CD4-positive, alpha-beta T cell treated with Interleukin-21 for 1 hour (primary cell): ENCODE data around the gene TMEM139.

Source experiments
- DNase-seq: peaks from one replicate; pipeline ENCODE4 v3.0.0-alpha.2; 2020

TMEM139 gene

DNA sequence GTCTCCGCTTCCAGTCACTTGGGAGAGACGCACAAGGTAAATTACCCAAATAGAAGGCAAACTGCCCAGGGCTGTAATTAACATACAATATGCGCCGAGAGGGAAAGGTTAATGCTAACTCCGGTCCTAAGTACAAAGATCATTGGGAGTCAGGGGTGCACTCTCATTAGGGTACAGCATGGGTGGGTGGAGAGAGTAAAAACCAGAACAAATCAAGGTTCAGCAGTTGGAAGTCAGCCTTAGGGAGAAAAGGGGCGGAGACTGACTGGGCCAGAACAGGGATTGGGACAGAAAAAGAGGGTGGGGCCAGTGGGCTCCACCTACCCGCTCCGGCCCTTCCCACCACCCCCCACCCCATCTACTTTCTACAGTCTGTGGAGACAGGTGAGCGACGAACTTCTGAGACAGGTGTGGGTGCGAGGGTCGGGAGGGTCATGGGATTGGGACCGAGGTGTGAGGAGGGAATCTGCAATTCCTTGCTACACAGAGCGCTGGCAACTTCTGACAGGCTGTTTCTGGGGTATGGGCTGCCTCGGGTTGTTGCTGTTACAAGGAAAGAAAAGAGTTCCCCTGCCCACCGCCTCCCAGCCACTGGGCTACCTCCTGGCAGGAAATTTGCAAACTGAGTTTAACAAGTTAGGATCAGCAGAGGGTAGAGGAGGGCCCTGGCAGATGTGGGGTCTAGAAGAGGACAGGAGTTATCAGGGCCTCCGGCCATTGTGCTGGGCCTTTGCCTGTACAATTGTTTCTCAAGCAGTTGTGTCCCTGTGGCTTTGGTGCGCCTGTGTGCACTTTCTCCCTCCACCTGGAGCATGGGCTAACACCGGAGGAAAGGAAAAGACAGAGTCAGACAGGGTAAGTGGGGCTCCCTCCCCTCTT lies at the start of gene TMEM139:
Gene TMEM139, plus strand, starts transcription at position 368 of the 879 bp plus-strand sequence. CDS start 1,000 bp downstream, outside the sequence.
- no peak for DNase-seq

- no peak for DNase-seq
Observed at GRCh38 chr7:143235561-143235960, 49.2 kb upstream of the TMEM139 start.

GRCh38 chr7:143236408-143236990 lies 48.3 kb upstream of the TMEM139 start:
- no peak for DNase-seq

DNA sequence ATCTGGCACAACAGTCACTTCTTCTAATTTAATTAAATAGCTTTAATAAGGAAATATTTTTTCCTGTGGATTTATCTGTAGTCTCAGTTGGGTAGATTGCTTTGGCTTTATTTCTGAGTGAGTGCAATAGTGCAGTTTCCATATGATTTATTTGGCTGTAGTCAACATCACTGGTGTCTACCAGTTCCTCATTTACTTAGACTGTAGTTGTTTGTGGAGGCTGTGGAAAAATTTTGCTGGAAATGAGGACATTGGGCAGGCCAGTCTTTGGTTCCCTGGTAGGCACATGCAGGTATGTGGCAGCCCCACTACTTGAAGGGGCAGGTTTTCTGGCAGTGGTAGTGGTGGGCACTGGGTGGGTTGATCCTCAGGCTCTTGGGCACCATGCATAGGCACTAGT lies 47.4 kb upstream of the TMEM139 start:
- no peak for DNase-seq

DNA sequence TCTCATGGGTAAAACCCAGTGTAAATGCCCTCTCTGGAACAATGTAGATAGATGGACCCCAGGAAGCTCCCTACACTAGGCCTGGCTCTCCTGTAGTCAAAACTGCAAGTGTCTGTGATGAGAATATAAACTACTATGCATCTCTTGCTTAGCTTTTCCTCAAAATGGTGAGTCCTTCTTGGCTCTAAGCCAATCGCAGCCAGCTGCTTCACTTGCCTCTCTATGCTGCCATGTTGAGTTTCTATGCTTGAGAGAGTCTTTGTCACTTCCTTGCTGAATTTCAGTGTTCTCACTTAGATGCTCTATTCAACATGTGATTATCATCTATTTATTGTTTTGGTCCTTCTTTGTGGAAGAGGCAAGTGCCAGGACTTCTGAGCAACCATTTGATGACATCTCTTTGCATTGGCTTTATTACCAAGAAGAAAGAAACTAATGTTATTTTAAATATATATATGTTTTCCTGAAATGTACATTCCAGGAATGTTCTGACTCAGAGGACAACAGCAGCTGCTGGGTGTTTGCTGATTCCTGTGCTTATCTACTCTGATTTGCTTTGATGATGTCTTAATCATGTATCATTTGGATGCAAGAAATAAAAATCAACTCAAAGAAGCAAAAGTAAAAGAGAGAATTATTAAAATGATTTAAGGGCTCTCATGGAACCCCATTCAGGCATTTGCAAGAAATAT lies 46.3 kb upstream of the TMEM139 start:
- DNase-seq = no peak

DNA sequence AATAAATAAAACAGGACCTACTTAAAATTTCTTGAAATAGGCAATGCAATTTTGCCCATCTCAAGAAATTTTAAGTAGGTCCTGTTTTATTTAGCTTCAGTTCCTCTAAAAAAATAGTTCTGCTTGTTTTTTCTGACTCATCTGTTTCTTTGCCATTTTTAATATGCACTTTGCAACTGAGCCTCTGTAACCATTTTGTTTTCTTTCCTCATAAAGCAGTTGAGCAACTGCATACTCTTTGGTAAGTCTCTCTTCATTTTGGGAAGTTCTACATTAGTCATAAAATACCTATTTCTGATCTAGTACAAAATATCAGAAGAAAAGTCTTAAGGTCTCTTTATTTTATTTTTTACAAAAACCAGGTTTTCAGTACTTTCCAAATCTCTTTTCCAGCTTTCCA lies 44.9 kb upstream of the TMEM139 start:
- no peak for DNase-seq

DNA sequence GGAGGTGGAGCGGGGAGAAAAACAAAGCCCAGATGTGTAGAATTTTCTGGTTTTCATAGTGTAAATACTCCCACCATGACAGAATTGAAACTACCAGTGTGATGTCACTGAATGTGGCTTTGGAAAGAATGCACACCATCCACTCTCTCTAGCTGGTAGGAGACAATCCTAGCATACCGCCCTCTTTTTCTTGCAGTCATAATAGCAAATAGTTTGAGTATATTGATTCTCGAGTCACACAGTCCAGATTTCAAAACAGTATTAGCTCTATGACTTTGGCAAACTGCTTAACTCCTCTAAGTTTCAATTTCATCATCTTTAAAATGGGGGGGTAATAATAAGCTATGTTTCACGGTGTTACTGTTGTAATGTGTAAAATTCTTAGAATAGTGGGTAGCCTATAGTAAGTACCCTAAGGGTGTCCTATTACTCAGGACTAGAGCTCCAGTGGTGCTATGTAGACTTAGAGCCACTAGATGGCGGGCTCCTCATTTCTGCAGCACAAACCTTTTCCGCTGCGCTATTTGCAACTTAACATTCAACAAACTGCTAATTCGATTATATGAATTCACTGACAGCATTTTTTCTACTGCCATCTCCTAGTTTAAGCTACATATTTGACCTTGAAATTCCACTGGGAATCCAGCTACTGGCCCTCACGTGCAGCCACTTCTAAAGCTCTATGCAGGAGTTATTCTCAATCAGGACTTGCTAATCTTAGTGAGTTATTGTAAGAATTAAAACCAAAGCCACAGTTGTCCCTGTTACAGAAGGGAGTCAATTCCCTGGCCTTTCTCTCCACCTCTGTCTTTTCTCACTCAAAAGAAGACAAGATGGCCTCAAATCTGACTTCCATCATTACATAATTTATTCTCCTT lies 44.2 kb upstream of the TMEM139 start:
- peak; percentile 85 for DNase-seq

- DNase-seq = no peak
Observed at GRCh38 chr7:143242306-143242705, 42.5 kb upstream of the TMEM139 start.

DNA sequence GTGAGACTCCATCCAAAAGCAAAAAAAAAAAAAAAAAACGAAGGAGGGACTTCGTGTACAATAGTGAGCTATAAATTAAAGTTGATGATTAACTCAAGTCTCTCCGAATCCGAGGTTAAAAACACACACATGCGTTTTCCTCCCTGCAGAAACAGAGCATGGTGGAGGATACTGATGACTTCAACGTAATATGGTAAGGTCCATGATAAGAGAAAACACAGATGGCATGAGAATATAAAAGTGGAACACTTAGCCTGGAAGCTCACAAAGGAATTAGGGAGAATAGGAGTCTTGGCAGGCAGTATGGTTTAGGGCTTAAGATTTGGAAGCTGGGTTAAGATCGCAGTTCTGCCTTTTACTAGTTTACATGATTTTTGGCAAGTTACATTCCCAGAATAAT lies 41.6 kb upstream of the TMEM139 start:
- no peak for DNase-seq

- DNase-seq = no peak
Observed at GRCh38 chr7:143243614-143244013, 41.1 kb upstream of the TMEM139 start.

DNA sequence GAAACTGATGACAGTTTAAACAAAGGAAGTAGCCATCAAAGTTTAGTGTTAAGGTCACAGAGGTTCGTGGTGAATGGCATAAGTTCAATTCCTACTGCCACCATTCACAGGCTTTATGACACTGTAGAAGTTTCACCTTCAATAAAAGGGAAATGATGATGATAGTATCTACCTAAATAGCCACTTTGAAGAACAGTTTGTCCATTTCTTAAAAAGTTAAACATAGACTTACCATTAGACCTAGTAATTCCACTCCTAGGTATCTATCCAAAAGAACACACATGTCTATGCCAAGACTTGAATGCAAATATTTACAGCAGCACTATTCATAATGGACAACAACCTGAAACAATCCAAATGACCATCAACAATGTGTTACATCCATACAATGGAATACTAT lies 40.4 kb upstream of the TMEM139 start:
- DNase-seq = no peak

GRCh38 chr7:143245123-143245522 lies 39.6 kb upstream of the TMEM139 start:
- DNase-seq = no peak

DNA sequence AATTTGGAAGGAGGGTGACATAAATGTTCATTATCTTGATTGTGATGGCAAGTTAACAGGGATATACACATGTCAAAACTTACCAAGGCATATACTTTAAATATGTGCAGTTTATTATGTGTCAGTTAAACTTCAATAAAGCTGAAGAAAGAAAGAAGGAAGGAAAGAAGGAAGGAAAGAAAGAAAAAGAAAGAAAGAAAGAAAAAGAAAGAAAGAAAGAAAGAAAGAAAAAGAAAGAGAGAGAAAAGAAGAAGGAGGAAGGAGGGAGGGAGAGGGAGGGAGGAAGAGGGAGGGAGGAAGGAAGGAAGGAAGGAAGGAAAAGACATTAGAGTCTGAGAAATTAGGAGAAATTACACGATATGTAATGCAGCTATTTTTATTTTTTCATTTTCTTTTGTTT lies 37.4 kb upstream of the TMEM139 start:
- no peak for DNase-seq

GRCh38 chr7:143248761-143249354 lies 35.9 kb upstream of the TMEM139 start:
- DNase-seq = no peak

DNA sequence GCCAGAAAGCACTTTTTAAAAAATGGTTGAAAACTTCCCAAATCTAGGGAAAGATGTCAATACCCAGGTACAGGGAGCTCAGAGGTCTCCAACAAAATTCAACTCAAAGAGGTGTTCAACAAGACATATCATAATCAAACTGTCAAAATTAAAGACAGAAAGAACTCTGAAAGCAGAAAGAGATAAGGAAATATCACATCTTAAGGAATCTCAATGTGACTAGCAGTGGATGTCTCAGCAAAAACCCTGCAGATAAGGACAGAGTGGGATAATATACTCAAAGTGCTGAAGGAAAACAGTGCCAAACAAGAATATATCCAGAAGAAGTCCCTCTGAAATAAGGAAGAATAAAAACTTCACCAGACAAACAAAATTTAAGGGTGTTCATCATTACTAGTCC lies 34.6 kb upstream of the TMEM139 start:
- no peak for DNase-seq

DNA sequence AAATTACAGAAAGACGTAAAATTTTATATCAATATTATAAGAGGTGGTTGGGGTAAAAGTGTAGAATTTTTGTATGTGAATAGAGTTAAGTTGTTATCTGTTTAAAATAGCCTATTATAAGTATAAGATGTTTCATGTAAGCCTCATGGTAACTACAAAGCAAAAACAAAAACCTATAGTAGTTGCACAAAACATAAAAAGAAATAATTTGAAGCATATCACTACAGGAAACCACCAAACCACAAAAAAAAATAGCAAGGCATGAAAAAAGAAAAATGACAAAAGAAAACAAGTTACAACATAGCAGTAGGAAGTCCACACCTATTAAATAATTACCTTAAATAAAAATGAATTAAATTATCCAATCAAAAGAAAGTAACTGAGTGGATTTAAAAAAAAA lies 33.9 kb upstream of the TMEM139 start:
- peak; percentile 59 for DNase-seq

DNA sequence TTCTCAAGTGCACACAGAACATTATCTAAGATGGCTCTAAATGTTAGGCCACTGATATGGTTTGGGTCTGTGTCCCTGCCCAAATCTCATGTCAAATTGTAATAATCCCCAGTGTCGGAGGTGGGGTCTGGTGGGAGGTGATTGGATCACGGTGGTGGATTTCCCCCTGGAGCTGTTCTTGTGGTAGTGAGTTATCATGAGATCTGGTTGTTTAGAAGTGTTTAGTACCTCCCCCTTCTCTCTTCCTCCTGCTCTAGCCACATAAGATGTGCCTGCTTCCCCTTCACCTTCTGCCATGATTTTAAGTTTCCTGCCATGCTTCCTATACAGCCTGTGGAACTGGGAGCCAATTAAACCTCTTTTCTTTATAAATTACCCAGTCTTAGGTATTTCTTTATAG lies 32.8 kb upstream of the TMEM139 start:
- DNase-seq = peak; percentile 49

DNA sequence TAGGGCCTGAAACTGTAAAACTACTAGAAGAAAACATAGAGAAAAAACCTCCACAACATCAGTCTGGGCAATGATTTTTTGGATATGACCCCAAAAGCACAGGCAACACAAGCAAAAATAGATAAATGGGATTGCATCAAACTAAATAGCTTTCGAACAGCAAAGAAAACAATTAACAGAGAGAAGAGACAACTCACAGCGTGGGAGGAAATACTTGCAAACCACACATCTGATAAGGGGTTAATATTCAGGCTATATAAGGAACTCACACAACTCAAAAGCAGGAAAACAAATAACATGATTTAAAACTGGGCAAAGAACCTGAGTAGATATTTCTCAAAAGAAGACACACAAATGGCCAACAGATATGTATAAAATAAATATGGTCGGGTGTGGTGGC lies 29.2 kb upstream of the TMEM139 start:
- DNase-seq = no peak

DNA sequence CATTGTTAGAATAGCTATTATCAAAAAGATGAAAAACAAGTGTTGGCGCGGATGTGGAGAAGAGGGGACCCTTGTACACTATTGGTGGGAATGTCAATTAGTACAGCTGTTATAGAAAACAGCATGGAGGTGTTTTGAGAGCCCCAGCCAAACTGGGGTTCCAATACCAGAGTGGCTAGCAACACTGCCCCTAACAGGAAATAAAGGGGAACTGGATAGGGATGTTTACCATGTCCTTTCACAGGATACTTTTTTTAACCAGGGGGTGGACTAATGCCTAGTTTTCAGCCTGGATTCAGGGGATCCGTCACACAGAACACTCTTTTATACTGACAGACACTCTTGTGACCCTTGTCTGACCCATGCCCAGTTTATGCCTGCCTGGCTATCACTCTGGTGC lies 28.4 kb upstream of the TMEM139 start:
- no peak for DNase-seq

- DNase-seq = no peak
Observed at GRCh38 chr7:143256932-143257331, 27.8 kb upstream of the TMEM139 start.

DNA sequence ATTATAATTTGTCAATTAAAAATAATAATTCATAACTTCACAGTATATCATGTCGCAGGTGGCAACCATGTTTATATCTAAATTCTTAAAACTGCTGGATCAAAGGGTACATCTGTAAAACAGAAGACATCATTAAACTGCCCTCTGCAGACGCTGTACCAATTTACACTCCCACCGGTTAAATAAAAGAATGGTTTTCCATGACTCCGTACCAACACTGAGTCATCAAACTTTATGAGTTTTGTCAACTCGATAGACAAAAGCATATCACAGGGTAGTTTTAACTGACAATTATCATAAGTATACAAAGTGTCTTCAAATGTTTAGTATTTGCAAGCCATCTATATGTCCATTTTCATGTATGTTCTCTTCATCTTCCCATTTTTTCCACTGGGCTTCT lies 27.3 kb upstream of the TMEM139 start:
- no peak for DNase-seq

DNA sequence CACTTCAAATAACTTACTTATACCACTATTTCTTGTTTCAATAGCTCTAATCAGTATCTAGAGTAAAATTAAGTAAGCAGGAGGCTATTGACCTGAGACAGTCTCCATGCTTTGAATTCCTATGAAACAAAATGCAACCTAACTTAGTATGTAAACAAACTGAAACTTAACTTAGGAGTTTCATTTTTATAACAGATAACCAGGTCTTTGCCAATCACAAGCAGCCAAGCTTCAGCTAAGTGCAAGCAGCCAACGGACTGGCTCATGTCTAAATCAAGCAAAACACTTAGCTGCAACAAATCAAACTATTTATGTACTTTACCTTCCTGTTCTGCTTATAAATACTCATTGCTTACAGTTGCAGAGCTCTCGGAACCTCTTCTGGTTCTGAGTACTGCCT lies 25.9 kb upstream of the TMEM139 start:
- peak; percentile 42 for DNase-seq

DNA sequence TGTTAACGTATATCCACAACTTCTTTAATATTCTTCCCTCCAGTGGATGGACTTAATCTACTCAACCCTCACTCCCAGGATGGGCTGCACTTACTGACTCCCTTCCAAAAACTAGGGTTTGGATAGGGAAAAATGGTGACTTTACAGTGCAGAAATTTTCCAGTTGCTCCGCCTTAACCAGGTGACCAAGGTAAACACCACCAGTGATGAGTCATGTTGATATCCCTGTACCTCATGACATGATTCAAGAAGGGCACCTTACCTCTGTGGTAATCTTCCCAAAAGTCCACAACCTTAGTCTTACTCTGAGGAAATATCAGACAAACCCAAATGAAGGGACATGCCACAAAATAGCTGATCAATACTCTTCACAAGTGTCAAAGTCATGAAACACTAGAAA lies 25.0 kb upstream of the TMEM139 start:
- DNase-seq = no peak
